Bronchial epithelial cell (primary cell): ENCODE data around the gene DIP2A. TPM values are rescaled to one million over a fixed set of nuclear protein-coding genes. Genes with fewer than 3 reads are reported as not detected.
A peak's percentile ranks its signal among the peaks of the same experiment; 100 is the strongest.

Experiments
- DNase-seq: peaks from one replicate; pipeline ENCODE4 v3.0.0-alpha.2; 2010; ENCODE audit warnings: low read depth
- FAIRE-seq: peaks from 2 replicates; lab custom pipeline; 2011; peaks lifted over from hg19 to GRCh38; lab: Jason Lieb, UNC
- H3K27me3 ChIP-seq: 2 replicates; pipeline ENCODE4 v1.5.1; 2011; ENCODE audit warnings: low read length; ENCODE audit not compliant: control insufficient read depth, insufficient read depth
- H3K36me3 ChIP-seq: 2 replicates; pipeline ENCODE4 v1.5.1; 2011; ENCODE audit warnings: low read length; ENCODE audit not compliant: control insufficient read depth, insufficient read depth
- H3K4me3 ChIP-seq: 2 replicates; pipeline ENCODE4 v1.5.1; 2011; ENCODE audit warnings: mild to moderate bottlenecking, low read depth, low read length, control low read depth
- total RNA-seq: library from RNA; depleted of rRNA; stranded (reverse); fragments of >200 nt; gene quantifications from 2 replicates; pipeline ENCODE4 v1.2.1, GENCODE V29; 2014
- TF ChIP-seq, protein P1 (sequence below): IDR thresholded peaks from 2 replicates; pipeline ENCODE4 v1.5.1; 2011; ENCODE audit warnings: mild to moderate bottlenecking, moderate library complexity, low read length, control low read depth, inconsistent platforms; ENCODE audit not compliant: insufficient read depth, severe bottlenecking

Gene DIP2A
- total RNA-seq, 1 donor from 2014 or later: 28.2 TPM

DNA sequence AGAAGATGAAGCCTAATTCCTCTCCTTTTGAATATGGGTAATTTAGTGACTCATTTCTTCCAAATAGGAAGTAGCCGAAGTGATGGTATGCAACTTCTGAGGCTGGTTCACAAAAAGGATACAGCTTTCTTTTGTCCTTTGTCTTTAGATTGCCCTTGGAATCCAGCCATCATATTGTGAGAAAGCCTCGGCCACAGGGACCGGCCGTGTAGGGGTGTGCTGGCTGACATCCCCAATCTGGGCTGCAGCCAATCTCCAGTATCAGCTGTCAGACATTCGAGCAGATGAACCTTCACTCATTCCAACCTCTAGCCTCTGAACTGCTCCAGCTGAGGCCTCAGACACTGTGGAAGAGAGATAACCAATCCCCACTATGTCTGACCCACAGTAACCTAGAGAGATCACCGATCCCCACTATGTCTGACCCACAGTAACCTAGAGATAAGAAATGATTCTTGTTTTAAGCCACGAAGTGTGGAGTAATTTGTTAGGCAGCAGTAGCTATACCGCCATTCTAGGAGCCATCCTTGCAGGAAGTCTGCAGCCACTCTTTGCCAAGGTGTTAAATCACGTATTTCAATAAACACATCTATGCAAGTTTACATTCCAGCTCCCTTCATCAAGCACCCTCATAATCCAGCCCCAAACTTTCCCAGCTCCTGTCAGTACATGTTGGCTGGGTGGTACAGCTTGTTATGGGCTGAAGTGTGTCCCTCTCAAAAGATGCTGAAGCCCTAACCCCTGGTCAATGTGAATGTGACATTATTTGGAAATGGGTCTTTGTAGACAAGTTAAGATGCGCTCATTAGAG is 2.9 kb upstream of the DIP2A start:
- DNase-seq: peak; percentile 82
- Histone ChIP-seq H3K36me3 (no peaks in the 10 kb centered on the region), H3K4me3 (no peak overlapping the region), H3K27me3 (no peaks in the 10 kb centered on the region)
- FAIRE-seq: no peak
- TF ChIP-seq, protein P1, sequence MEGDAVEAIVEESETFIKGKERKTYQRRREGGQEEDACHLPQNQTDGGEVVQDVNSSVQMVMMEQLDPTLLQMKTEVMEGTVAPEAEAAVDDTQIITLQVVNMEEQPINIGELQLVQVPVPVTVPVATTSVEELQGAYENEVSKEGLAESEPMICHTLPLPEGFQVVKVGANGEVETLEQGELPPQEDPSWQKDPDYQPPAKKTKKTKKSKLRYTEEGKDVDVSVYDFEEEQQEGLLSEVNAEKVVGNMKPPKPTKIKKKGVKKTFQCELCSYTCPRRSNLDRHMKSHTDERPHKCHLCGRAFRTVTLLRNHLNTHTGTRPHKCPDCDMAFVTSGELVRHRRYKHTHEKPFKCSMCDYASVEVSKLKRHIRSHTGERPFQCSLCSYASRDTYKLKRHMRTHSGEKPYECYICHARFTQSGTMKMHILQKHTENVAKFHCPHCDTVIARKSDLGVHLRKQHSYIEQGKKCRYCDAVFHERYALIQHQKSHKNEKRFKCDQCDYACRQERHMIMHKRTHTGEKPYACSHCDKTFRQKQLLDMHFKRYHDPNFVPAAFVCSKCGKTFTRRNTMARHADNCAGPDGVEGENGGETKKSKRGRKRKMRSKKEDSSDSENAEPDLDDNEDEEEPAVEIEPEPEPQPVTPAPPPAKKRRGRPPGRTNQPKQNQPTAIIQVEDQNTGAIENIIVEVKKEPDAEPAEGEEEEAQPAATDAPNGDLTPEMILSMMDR: no peak

DNA sequence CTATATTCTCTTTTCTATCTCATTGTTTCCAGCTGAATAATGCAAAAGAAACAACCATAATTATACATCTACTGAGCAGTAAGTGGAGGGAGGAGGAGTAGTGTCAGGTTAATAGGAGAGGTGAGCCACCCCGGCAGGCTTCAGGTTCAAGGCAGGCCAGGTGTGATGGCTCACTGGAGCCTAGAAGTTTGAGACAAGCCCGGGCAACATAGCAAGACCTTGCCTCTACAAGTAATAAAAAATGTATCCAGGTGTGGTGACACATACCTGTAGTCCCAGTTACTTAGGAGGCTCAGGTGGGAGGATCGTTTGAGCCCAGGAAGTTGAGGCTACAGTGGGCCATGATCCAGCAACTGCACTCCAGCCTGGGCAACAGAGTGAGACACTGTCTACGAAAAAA is 1.9 kb upstream of the DIP2A start:
- no peaks in the 10 kb centered on the region for H3K36me3 ChIP-seq
- FAIRE-seq (no peak), DNase-seq (peak; percentile 83)
- H3K27me3 ChIP-seq: no peaks in the 10 kb centered on the region
- no peak overlapping the region for H3K4me3 ChIP-seq
- TF ChIP-seq, protein P1: no peak

DNA sequence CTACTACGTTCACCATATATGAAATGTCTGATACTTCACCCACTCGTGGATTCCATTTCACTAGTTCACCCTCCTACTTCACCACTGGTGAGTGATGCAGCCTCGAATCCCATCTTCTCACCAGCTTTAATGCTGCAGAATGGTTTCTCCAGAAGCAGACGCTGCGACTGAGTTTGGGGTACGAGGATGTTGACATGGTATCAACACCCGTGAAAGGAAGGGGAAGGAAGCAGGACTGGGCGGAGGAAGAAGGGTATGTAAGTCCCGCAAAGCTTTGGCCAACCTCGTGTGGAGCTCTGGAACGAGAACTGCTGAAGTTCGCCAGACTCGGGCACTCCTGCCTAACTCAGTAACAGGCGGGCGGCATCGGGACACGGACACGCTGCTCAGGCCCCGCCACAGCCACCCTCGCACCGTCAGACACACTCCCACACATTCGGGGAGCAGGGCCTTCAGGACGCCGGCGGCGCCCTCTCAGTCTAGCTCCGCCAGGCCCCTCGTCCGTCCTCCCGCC is 833 bp upstream of the DIP2A start:
- DNase-seq: peak; percentile 28
- FAIRE-seq: no peak
- TF ChIP-seq, protein P1: no peak
- Histone ChIP-seq H3K36me3 (peaks cover 2% of the 10 kb centered on the region), H3K27me3 (no peaks in the 10 kb centered on the region), H3K4me3 (peak overlapping the region; percentile 90)

DNA sequence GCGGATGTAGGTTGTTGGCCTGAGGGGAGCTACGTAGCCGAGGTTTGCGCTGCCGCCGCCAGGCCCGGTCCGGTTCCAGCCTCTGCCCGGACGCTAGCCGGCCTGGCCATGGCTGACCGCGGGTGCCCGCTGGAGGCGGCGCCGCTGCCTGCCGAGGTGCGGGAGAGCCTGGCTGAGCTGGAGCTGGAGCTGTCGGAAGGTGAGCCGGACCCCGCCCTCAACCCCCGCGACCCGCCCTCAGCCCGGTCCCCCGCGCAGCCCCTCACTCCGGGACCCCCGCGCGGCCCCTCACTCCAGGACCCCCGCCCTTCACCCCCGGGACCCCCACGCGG is 299 bp downstream of the DIP2A start:
- Histone ChIP-seq H3K27me3 (no peaks in the 10 kb centered on the region), H3K36me3 (peaks cover 2% of the 10 kb centered on the region), H3K4me3 (peak overlapping the region; percentile 90)
- no peak for DNase-seq
- no peak for FAIRE-seq
- TF ChIP-seq, protein P1: no peak

DNA sequence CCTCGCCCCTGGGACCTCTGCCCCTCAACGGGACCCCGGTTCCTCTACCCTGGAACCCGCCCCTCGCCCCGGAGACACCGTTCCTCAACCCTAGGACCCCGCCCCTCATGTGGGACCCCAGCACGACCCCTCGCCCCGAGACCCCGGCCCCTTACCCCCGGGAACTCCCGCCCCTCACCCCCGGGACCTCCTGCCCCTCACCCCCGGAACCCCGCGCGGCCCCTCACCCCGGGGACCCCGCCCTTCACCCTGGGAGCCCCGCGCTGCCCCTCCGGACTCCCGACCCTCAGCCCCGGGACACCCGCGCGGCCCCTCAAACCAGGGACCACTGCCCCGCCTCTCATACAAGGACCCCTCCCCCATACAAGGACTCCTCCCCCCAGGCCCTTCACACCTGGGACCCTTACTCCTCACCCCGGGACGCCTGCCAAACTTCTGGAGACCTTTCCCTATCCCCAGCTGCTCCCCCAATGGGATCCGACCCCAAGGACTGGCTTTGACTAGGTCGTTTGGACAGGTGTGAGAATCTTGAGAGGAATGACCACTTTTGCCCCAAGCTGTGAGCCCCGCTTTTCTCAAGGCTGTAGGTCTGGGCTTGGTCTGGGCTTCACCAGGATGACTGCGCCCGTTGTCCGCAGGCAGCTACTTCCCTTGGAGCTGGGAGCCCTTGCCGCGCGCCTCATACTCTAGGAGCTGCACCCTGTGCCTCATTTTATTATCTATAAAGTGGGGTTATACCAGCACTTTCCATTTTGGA is 843 bp downstream of the DIP2A start:
- DNase-seq (peak; percentile 22), FAIRE-seq (no peak)
- TF ChIP-seq, protein P1: no peak
- H3K4me3 ChIP-seq: peak overlapping the region; percentile 90
- no peaks in the 10 kb centered on the region for H3K27me3 ChIP-seq
- H3K36me3 ChIP-seq: peaks cover 3% of the 10 kb centered on the region
